Esophagus (tissue), 2 donors: ENCODE data around the gene OBSCN. TPM values are rescaled to one million over a fixed set of nuclear protein-coding genes. Genes with fewer than 3 reads are reported as not detected.
"Not testable (repeated sequence)": the region's sequence is repeated elsewhere in the genome, so short reads cannot be mapped to it uniquely, and the experiment has no call there.

Source experiments
- H3K27ac ChIP-seq, 2 donors: one replicate each; pipeline ENCODE4 v1.5.1; 2013; ENCODE audit warnings: low read depth in 2 of 2, mild to moderate bottlenecking in 2 of 2, inconsistent platforms in 1 of 2, low read length in 1 of 2, moderate library complexity in 1 of 2
- H3K27me3 ChIP-seq, 2 donors: one replicate each; pipeline ENCODE4 v1.6.1; 2013; ENCODE audit warnings: low read length in 2 of 2, control low read depth in 1 of 2, mild to moderate bottlenecking in 1 of 2; ENCODE audit not compliant: insufficient read depth in 2 of 2, control insufficient read depth in 1 of 2
- H3K36me3 ChIP-seq, 2 donors: one replicate each; pipeline ENCODE4 v1.6.1; 2013; ENCODE audit warnings: low read length in 1 of 2; ENCODE audit not compliant: control insufficient read depth in 2 of 2, insufficient read depth in 2 of 2
- H3K4me1 ChIP-seq, 2 donors: one replicate each; pipeline ENCODE4 v1.6.1; 2013; ENCODE audit warnings: low read length in 1 of 2; ENCODE audit not compliant: control insufficient read depth in 2 of 2, insufficient read depth in 2 of 2
- H3K4me3 ChIP-seq, 2 donors: one replicate each; pipeline ENCODE4 v1.5.1; 2013; ENCODE audit warnings: low read length in 2 of 2, mild to moderate bottlenecking in 2 of 2, low read depth in 1 of 2, moderate library complexity in 1 of 2
- H3K9me3 ChIP-seq, 2 donors: one replicate each; pipeline ENCODE4 v1.6.1; 2013; ENCODE audit warnings: mild to moderate bottlenecking in 2 of 2, low read depth in 1 of 2, low read length in 1 of 2, moderate library complexity in 1 of 2; ENCODE audit not compliant: control insufficient read depth in 2 of 2, insufficient read depth in 1 of 2
- WGBS, 2 donors: extraction: QIAGEN DNeasy Blood & Tissue Kit; methylation state at CpG; one replicate each; pipeline ENCODE4 v1.1.7; 2013; 5-methylcytosine and 5-hydroxymethylcytosine counted together
- polyA plus RNA-seq, 2 donors: library from polyadenylated mRNA; stranded (reverse); fragments of 200-250 nt; gene quantifications; one replicate each; pipeline ENCODE4 v1.2.3, GENCODE V29; 2013
- donor health status: healthy with polysubstance abuse.
- donor health status: Bipolar disorder and iron deficiency.

OBSCN gene
- polyA plus RNA-seq, 2 donors: 7.7 to 20.6 TPM

DNA sequence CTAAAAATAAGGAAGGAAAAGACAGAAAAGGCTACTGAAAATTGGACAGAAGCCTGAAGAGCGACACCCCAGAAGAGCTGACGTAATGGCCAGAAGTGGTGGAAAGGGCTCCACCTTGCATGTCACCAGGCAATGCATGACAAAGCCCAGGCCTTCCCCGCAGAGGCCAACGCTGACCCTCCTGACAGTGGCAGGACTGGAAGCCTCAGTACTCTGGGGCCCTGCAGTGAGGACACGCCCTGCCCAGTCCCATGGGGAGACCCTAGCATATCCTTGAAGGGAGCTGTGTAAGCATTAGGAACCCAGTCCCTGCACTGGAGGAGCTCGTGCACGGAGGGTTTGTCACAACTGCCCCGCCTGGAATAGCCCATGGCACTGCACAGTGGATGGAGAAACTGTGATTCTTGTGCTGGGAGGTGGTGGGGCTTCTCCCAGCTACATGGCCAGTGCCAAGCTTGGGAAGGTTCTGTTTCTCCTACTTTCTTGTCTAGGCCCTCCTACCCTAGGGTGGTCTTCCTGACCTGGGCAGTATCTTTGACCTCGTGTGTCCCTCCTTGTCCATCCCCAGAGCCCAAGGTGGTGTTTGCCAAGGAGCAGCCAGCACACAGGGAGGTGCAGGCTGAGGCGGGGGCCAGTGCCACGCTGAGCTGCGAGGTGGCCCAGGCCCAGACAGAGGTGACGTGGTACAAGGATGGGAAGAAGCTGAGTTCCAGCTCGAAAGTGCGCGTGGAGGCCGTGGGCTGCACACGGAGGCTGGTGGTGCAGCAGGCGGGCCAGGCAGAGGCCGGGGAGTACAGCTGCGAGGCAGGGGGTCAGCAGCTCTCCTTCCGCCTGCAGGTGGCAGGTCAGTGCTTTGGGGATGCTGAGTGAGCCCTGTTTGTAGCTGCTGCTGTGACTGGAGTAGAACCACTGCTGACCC, 60.4 kb downstream of the OBSCN start:
- no peaks in the 10 kb centered on the region for H3K9me3 ChIP-seq
- no peaks in the 10 kb centered on the region for H3K27me3 ChIP-seq
- no peak overlapping the region for H3K4me3 ChIP-seq
- no peak overlapping the region for H3K27ac ChIP-seq
- 92 to 93% methylated on average over 22 of the region's 22 CpGs for WGBS, 2 donors
- no peaks in the 10 kb centered on the region for H3K4me1 ChIP-seq
- peaks cover 0 to 7% of the 10 kb centered on the region in 2 donors for H3K36me3 ChIP-seq

DNA sequence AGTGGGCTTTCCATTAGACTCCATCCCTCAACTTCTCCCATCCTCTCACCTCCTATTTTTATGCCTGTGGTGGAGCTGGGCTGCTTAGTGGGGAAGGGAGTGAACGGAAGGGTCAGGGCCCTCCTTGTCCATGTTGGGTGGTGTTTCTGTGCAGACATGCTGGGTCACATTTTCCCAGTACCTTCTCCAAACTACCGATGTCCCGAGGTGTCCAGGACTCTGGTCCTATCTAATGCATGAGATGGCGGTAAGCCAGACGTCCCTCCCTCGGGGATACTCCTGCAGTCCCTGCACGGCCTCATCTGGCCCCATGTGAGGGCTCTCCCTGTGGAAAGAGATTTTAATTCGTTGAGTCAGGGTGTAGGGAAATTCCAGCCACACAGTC, 61.0 kb downstream of the OBSCN start:
- 84% methylated on average over 8 of the region's 8 CpGs for WGBS, 2 donors
- H3K4me3 ChIP-seq: no peak overlapping the region
- H3K27me3 ChIP-seq: no peaks in the 10 kb centered on the region
- H3K4me1 ChIP-seq: no peaks in the 10 kb centered on the region
- H3K9me3 ChIP-seq: no peaks in the 10 kb centered on the region
- H3K36me3 ChIP-seq: peaks cover 0 to 7% of the 10 kb centered on the region in 2 donors
- no peak overlapping the region for H3K27ac ChIP-seq

DNA sequence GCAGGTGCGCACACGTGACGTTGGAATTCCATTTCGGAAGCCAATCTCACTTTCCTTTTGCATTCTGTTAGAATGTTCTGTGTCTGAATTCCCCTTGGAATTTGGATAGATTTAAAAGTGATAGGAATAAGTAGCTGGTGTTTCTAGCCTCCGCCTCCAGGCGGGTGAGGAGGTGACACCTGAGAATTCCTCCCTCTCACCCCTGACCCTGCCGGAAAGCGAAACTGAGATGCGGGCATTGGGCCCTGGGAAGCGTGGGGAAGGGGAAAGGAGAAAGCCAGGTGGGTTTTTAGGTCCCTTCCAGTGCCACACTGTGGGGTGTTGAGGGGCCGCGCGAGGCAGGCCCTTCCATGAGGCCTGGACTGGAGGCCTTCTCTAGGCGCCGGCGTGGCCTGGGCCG, 61.6 kb downstream of the OBSCN start:
- not testable (repeated sequence) for H3K4me1 ChIP-seq, H3K9me3 ChIP-seq, H3K27me3 ChIP-seq, H3K4me3 ChIP-seq, H3K27ac ChIP-seq
- H3K36me3 ChIP-seq: peaks cover 0 to 11% of the 10 kb centered on the region in 2 donors
- 96 to 97% methylated on average over 9 to 16 of the region's 17 CpGs for WGBS, 2 donors

DNA sequence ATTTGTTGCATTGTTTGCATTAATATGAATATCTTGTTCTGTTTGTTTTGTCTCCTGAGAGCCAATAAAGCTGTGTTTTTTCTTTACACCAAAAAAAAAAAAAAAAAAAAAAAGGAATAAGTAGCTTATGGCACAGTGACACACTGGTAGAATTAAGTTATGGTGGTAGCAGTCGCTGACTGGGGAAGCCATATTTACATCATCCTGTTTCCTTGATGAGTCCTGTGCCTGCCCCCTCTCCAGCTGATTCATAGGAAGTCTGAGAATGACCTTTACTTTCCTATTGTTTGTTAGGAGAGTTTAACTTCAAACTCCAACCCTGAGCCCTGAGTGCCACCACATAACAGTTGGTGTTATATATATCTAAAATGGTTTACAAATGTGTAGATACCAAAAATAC, 62.2 kb downstream of the OBSCN start:
- WGBS, 2 donors: 85% methylated on average over 1 of the region's 1 CpG
- Histone ChIP-seq H3K4me1 (no peaks in the 10 kb centered on the region), H3K36me3 (peaks cover 0 to 11% of the 10 kb centered on the region in 2 donors), H3K4me3 (no peak overlapping the region), H3K27me3 (no peaks in the 10 kb centered on the region), H3K27ac (no peak overlapping the region), H3K9me3 (no peaks in the 10 kb centered on the region)

DNA sequence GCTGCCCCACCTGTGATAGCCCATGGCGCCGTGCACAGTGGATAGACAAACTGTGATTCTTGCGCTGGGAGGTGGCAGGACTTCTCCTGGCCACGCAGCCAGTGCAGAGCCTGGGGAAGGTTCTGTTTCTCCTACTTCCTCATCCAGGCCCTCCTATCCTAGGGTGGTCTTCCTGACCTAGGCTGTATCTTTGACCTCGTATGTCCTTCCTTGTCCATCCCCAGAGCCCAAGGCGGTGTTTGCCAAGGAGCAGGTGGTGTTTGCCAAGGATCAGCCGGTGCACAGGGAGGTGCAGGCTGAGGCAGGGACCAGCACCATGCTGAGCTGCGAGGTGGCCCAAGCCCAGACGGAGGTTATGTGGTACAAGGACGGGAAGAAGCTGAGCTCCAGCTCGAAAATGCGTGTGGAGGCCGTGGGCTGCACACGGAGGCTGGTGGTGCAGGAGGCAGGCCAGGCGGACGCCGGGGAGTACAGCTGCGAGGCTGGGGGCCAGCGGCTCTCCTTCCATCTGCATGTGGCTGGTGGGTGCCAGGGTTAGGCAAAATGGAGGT, 63.9 kb downstream of the OBSCN start:
- 94% methylated on average over 19 of the region's 19 CpGs for WGBS, 2 donors
- no peak overlapping the region for H3K4me3 ChIP-seq
- no peak overlapping the region for H3K27ac ChIP-seq
- peaks cover 0 to 11% of the 10 kb centered on the region in 2 donors for H3K36me3 ChIP-seq
- H3K4me1 ChIP-seq: peaks cover 0 to 4% of the 10 kb centered on the region in 2 donors
- H3K9me3 ChIP-seq: no peaks in the 10 kb centered on the region
- no peaks in the 10 kb centered on the region for H3K27me3 ChIP-seq

DNA sequence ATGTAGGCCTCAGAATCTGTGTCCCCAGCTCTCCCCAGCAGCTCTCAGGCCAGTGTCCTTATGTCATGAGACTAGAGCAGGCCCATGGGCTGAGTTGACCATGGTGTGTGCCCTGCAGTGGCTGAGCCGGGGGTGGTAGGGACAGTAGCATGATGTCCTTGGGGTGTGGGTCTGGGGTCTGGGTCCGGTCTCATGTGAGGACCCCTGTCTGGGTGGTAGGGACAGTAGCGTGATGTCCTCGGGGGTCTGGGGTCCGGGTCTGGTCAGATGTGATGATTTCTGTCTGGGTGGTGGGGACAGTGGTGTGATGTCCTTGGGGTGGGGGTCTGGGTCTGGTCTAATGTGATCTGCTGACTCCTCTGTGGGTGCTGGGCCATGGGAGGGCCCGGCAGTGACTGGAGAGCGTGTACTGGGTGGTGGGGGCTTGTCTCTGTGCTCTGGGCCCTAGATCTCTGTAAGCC, 64.5 kb downstream of the OBSCN start:
- peaks cover 0 to 11% of the 10 kb centered on the region in 2 donors for H3K36me3 ChIP-seq
- peaks cover 0 to 4% of the 10 kb centered on the region in 2 donors for H3K4me1 ChIP-seq
- H3K4me3 ChIP-seq: no peak overlapping the region
- WGBS, 2 donors: 94 to 97% methylated on average over 7 of the region's 7 CpGs
- H3K27ac ChIP-seq: no peak overlapping the region
- H3K27me3 ChIP-seq: no peaks in the 10 kb centered on the region
- no peaks in the 10 kb centered on the region for H3K9me3 ChIP-seq

DNA sequence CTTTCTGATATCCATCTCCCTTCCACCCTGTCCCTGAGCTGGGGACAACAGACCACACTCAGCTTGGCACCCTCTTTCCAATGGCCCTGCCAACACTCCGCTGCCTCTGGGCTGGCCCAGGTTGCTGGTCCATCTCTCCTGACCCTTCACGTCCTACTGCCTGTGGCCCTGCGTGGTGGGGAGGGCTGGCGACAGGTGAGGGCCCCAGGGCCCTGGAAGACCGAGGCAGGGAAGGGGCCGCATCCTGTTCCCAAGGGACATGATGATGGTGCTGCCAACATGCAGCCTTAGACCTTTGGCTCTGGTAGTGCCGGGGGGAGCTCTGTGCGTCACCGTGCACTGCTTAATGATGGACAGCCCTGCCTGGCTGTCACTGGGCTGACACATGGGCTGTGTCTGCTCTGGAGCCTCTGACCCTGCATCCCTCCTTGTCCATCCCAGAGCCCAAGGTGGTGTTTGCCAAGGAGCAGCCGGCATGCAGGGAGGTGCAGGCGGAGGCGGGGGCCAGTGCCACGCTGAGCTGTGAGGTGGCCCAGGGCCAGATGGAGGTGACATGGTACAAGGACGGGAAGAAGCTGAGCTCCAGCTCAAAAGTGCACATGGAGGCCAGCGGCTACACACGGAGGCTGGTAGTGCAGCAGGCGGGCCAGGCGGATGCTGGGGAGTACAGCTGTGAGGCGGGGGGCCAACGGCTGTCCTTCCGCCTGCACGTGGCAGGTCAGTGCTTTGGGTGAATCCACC, 65.2 kb downstream of the OBSCN start:
- H3K4me3 ChIP-seq: no peak overlapping the region
- peaks cover 0 to 4% of the 10 kb centered on the region in 2 donors for H3K4me1 ChIP-seq
- peaks cover 0 to 10% of the 10 kb centered on the region in 2 donors for H3K36me3 ChIP-seq
- H3K27me3 ChIP-seq: no peaks in the 10 kb centered on the region
- no peak overlapping the region for H3K27ac ChIP-seq
- 97% methylated on average over 21 to 22 of the region's 22 CpGs for WGBS, 2 donors
- H3K9me3 ChIP-seq: no peaks in the 10 kb centered on the region

DNA sequence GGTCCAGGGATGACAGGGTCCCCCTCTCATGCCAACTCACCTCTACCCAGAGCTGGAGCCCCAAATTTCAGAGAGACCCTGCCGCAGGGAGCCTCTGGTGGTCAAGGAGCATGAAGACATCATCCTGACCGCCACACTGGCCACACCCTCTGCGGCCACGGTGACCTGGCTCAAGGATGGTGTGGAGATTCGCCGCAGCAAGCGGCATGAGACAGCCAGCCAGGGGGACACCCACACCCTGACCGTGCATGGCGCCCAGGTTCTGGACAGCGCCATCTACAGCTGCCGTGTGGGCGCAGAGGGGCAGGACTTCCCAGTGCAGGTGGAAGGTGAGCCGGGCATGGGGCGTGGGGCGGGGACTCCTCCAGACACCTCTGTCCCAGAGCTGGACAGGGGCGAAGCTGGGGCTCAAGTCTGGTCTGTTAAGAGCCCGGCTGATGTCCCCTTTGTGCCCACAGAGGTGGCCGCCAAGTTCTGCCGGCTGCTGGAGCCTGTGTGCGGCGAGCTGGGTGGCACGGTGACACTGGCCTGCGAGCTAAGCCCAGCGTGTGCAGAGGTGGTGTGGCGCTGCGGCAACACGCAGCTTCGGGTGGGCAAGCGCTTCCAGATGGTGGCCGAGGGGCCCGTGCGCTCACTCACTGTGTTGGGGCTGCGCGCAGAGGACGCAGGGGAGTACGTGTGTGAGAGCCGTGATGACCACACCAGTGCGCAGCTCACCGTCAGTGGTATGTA, 66.0 kb downstream of the OBSCN start:
- Histone ChIP-seq H3K36me3 (peaks cover 0 to 9% of the 10 kb centered on the region in 2 donors), H3K4me3 (no peak overlapping the region), H3K9me3 (no peaks in the 10 kb centered on the region), H3K27me3 (no peaks in the 10 kb centered on the region), H3K27ac (no peak overlapping the region), H3K4me1 (peaks cover 0 to 4% of the 10 kb centered on the region in 2 donors)
- 95 to 96% methylated on average over 39 of the region's 39 CpGs for WGBS, 2 donors
